ENCODE measurements around the gene IFNA1. TPM values are rescaled to one million over a fixed set of nuclear protein-coding genes. Genes with fewer than 3 reads are reported as not detected.
"Not testable (repeated sequence)": the region's sequence is repeated elsewhere in the genome, so short reads cannot be mapped to it uniquely, and the experiment has no call there.

The IFNA1 gene
- not detected for polyA plus RNA-seq (ENCODE audit: insufficient read length in 3 of 3)

DNA sequence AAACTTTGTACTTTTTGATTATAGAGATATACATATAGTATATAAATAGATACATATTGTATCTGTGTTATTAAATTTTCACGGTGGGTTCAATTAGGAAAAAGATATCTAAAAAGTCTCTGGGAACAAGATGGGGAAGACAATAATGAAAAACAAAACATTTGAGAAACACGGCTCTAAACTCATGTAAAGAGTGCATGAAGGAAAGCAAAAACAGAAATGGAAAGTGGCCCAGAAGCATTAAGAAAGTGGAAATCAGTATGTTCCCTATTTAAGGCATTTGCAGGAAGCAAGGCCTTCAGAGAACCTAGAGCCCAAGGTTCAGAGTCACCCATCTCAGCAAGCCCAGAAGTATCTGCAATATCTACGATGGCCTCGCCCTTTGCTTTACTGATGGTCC lies at the start of gene IFNA1:
Gene IFNA1, plus strand, starts transcription at position 301 of the 400 bp plus-strand sequence. Its CDS starts 69 bp downstream, at position 370.
- DNase-seq (ENCODE audit: low read depth in 3 of 3, low spot score in 2 of 3), result no peak

DNA sequence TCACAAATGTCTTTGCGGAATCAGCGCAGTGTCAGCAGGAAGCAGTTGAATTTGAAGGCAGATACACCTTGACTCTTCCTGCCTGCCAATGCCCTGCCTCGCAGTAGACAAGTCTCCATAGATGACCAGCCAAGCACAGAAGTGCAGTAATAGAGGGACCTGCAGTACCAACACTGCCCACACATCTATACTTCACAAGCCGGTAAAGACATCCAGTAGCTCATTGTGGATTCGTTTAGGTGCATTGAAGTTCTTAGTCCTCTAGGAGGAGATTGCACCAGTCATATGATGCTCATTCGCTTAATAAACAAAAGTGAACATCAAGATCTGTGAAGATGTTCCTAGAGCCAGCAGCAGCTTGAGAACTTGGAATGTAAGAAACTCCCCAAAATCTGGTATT lies 48.0 kb upstream of the IFNA1 start:
- DNase-seq (ENCODE audit: low read depth in 3 of 3, low spot score in 2 of 3), result no peak

DNA sequence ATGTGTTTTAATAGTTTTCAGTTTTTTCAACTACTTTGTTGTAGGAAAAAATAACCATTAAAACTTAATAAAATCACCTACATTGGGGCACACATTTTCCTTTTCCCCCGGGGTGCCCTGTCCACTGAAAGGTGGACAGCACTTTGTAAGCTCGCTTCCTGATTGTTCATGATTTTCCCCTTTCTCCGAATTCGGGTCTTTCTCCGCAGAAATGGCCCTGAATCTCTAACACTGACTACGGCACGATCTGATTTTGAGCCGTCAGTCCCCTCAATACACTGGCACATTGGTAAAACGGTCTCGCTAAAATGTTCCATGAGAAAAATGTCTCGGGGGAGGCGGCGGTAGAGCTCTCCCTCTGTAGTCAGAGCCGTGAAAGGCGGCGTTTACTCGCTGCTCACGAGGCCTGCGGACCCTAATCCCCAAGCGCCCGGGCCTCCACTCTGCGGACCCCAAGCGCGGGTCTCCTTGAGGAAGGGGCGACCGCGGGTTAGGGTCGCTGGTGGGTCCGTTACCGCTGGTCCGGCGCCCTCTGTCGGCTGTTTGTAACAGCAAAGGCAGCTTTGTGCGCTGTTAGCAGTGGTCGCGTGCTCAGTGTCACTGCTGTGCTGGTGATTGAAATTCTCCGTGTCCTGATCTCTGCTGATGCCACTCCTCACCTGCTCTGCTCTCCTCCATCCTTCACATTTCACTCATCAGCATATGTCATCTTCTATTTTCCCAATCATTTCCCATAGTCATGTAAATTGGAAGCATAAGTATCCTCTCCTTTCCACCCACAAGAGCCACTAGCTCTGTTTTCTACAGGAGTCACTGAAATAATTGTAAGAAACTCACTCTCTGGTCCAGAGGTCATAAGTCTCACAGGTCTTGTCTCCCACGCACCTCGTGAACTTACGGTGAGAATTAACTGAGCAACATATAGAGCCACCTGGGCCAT lies 44.2 kb upstream of the IFNA1 start:
- DNase-seq (ENCODE audit: low read depth in 3 of 3, low spot score in 2 of 3), result peak in 1 of 3 donors; percentile 24

DNA sequence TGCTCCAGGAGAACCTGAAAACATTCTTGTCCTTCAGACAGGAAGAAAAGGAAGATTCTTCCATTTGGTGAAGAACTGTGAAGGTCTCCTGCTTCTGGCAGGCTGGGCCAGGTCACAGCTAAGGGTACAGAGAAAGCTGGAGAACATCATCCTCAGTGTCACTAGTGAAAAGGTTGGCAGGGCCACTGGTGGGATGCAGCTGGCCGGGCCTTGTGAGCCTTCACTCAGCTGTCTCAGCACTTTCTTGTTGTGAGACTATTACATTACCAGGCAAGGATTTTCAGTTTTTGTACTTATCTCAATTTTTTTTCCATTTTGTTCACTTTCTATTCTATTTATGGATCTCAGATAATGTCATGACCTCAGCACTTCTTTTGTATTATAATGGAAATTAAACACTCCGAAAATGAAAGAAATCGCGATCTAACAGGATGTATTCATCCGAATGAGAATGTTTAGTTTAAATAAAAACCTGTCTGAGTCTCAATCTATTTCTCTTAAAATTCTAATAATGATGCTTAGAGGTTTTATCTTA lies 41.2 kb upstream of the IFNA1 start:
- no peak for DNase-seq (ENCODE audit: low read depth in 3 of 3, low spot score in 2 of 3)

DNA sequence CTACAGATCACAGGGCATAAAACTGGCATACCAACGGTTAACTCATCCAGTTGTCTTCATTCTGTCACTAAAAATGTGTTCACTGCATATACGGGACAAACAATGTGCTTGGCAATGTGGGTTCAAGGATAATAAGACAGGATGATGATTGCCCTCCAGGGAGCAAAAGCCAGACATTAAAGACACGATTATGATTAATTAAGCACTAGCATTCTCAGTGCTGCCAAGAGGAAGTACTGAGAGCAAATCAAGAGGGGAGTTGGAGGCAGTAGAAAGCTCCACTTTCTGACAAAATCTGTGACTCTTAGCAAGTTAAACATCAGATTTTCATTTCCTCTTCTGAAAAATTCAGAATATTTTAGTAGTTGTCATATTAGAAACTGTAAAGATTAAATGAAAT lies 40.3 kb upstream of the IFNA1 start:
- DNase-seq (ENCODE audit: low read depth in 3 of 3, low spot score in 2 of 3), result no peak

DNA sequence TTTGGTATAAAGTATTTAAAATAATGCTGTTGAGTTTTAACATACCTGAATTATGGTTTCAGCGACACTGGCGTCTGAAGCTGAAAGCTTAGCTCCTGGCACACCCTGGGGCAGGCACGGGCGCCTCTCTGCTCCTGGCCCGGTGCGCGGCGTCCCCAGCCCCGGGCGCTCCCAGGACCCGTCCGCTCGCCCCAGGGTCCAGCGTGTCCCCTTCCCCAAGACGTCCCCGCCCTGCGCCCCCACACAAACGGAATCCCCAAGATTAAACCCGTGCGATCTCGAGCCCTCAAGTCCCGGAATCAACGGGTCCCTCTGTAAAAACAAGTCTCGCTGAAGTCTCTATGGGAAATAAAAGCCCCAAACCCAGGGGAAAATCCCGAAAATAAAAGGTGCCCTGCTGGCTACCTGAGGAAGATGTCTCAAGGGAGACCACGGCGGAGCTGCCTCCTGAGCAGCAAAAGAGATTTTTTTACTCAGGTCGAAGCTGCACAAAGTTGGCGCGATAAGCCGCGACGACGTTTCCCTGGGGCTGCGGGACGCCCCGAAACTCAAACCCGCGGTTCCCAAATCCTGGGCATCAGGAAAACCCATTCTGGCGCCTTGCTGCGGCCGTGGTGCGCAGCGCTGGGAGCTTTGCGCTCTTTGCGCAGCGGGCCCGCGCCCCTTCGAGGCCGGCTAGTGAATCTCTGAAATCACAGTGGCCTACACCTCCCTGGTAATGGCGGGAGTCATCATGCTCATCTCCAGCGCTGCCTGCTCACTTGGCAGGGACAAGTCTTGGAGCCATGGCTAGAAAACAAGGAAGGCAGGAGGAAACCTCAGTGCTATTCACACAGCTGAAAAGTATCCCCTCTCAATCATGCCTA lies 37.6 kb upstream of the IFNA1 start:
- no peak for DNase-seq (ENCODE audit: low read depth in 3 of 3, low spot score in 2 of 3)

DNA sequence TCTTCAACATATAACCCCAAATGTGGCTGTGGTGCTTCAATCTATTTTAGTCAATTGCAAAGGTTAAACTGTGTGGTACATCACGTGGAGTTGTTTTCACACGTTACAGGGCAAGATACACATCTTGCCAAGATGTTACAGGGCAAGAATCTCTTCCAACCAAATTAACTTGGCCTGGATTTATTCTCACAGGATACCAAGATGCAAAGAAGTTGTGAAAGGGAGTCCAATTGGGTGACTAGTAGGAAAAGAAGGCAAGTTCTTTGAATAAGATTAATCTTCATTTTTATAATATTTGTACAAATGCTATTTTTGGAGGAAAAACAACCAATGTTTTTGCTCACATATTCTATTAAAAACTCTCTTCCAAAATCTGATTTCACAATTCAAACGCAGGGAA lies 36.1 kb upstream of the IFNA1 start:
- DNase-seq (ENCODE audit: low read depth in 3 of 3, low spot score in 2 of 3), result no peak

DNA sequence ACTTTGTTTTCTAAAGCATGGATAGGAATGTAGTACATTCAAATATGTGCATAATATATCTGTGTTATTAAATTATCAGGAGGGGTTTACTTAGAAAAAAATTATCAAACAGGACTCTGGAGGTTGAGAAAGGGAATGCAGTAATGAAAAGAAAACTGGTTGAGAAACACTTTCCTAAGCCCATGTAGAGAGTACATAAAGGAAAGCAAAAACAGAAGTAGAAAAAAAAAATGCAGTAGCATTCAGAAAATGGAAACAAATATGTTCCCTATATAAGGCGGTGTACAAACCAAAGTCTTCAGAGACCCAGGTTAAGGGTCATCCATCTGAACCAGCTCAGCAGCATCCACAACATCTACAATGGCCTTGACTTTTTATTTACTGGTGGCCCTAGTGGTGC lies 31.4 kb upstream of the IFNA1 start, which contains the start of gene IFNA8:
Gene IFNA8, plus strand, starts transcription at position 301 of the 400 bp plus-strand sequence. Its CDS starts 60 bp downstream, at position 361.
- no peak for DNase-seq (ENCODE audit: low read depth in 3 of 3, low spot score in 2 of 3)

DNA sequence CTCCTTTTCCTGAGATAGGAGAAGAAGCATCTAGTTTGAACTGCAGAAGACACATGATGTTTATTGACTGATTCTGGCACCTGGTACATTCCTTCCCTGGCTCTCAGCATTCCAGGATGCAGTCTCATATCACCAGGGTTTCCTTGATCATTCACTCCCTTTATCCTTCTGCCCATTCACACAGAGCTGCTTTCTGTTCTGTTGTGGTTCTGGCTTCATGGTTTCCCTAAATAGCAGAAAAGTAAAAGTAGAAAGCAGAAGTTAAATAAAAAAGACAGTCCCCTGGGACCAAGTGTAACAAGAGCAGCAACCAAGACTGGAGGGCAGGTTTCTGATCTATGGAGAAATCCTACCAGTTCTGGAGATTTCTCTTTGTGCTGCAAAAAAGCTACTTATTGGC lies 28.1 kb upstream of the IFNA1 start:
- no peak for DNase-seq (ENCODE audit: low read depth in 3 of 3, low spot score in 2 of 3)

DNA sequence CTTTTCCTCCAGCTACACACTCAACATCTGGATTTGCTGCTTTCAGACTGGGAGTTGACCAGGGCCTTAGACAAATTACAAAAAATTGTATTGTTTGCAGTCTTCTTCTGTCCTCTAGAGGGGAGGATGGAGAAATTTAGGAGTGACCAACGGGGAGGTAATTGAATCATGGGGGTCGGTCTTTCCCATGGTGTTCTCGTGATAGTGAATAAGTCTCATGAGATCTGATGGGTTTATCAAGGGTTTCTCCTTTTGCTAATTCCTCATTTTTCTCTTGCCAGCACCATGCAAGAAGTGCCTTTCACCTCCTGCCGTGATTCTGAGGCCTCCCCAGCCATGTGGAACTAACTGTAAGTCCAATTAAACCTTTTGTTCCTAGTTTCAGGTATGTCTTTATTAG lies 27.1 kb upstream of the IFNA1 start:
- DNase-seq (ENCODE audit: low read depth in 3 of 3, low spot score in 2 of 3), result no peak

DNA sequence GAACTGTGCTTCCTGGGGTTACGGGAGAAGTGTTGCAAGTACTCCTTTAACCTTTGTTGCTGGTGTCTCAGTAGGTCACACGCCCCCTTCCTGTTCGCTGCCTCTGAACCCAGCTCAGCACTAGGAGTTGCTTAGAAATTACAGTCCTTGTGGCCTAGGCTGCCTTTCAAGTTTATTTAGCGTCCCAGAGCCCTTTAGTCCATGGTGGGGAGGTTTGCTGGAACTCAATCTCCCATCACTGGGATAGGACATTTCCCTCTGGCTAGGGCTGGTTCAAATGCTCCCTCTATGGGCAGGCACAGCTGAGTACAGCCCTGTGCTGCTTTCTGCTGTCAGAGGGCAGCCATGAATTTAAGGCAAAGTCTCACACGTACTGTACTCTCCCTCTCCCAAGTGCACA lies 26.6 kb upstream of the IFNA1 start:
- no peak for DNase-seq (ENCODE audit: low read depth in 3 of 3, low spot score in 2 of 3)

DNA sequence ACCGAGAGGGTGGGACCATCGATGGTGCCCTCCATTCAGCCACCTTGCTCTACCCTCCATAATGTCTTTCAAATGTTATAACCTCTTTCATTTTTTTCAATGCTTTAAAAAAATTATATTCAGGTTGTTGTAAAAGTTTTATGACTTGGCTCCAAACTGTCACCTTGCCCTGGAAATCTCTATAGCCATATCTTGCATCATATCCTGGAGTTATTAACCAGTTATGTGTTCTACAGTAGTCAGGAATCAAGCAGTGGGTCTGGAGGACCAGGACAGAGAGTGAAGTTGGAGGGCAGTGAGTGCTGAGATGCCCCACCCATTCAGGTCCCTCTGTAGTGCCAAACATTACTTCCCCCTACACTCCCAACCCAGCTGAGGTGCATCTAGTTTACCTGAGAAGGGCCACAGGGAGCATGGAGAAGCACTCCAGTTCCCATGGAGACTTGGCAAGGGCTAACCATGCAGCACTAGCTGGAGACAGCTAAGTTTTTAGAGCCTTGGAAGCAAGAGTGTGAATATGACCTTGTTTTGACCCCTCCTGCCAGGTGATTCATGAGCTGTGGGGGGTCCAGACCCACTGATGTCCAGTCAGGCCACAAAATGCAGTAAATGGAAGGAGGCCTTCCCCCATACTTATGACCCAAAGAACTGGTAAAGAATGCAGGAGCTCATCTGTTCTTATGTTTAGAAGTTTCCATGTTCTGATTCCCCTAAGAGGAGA lies 25.9 kb upstream of the IFNA1 start:
- DNase-seq (ENCODE audit: low read depth in 3 of 3, low spot score in 2 of 3), result no peak

DNA sequence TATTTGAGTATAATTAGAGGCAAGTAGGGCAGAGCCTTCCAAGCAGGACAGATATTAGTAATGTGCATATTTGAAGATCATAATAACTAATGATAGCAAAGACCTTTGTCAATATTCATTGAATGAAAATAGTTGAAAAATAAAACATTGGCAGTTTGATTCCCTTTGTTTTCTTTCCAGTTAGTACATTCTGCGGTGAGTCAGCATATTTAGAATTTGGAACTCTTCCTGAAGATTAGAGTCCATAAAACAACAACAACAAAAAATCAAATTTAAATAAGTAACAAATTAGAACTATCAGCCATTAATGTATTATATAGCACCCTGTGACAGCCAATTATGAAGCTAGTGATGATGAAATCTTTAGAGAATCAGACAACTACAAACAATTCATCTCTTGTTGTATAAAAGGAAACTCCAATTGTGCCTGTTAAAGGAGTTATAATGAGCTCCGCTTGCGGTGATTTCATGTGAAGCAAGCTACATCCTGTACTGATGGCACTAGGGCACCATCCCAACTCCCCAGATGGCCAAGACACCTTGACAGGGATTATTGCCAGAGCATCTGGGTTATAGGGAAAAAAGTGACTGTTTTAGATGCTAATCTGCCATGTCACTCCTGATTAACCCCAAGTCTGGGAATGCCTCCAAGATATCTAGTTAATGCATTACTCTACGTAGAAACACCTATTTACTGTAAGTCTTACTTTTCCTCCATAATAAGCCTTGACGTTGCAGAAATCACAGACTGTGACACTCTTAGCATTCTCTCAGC lies 24.6 kb upstream of the IFNA1 start:
- DNase-seq (ENCODE audit: low read depth in 3 of 3, low spot score in 2 of 3), result no peak

DNA sequence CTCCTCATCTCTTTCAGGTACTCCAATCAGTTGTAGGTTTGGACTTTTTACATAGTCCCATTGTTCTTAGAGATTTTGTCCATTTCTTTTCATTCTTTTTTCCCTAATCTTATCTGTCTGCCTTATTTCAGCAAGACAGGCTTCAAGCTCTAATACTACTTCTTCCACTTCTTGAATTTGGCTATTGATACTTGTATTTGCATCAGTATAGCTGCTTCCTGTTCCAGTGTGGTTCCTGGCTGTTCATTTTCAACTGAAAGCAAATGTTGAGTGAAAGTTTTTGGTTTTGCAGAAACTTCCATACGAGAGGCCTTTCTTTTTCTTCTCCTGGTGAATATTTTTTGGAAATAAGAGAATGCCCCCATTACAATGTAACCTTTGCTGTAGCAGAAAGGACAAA lies 12.0 kb upstream of the IFNA1 start:
- DNase-seq (ENCODE audit: low read depth in 3 of 3, low spot score in 2 of 3), result no peak

DNA sequence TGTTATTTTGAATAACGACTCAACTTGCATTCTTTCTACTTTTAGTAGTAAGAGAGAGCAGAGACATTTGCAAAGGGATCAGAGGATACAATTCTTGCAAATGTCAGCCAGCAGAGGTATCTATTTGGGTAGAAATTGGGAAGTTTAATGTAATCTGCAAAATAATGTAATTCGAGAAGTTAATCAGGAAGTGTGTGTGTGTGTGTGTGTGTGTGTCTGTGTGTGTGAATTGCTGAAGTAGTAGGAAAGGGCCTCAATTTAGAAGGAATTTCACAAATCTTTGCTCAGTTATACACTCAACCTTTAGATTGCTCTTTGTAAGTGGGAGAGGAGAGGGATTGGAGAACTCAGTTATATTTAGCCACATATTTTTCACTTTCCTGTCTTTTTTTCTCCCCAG lies 11.0 kb upstream of the IFNA1 start:
- no peak for DNase-seq (ENCODE audit: low read depth in 3 of 3, low spot score in 2 of 3)

DNA sequence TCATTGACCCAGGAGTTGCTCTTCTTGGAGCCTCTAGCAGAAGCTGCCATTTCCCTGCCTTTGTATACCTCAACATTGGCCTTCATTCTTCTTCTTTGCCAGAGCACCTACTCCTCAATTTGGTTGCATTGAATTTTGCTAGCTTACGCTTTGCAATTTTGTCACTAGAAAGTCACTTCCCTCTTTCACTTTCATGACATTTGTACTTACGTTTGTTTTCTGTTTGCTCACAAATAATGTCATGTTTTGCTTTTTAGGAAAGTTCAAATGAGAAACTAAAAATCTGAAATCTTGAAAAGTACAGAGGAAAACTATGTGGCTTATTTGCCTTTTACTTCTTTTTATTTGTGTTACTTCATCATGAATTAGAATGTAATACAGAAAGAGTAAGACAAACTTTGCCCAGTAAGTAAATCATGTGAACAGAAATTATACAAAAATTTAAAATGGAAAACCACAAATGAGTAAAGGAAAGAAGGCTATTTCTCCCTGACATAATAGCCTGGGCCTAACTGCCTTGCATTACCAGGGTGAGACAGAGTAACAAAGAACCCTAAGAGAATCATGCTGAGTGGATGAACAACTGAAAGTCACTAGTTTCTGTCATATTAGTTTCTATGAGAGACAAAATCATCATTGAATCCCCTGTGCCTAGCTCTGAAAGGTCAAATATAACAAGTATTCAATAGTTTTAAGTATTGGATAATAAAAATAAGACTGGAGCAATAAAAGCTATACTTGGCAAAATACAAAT lies 7.4 kb upstream of the IFNA1 start:
- DNase-seq (ENCODE audit: low read depth in 3 of 3, low spot score in 2 of 3), result no peak

DNA sequence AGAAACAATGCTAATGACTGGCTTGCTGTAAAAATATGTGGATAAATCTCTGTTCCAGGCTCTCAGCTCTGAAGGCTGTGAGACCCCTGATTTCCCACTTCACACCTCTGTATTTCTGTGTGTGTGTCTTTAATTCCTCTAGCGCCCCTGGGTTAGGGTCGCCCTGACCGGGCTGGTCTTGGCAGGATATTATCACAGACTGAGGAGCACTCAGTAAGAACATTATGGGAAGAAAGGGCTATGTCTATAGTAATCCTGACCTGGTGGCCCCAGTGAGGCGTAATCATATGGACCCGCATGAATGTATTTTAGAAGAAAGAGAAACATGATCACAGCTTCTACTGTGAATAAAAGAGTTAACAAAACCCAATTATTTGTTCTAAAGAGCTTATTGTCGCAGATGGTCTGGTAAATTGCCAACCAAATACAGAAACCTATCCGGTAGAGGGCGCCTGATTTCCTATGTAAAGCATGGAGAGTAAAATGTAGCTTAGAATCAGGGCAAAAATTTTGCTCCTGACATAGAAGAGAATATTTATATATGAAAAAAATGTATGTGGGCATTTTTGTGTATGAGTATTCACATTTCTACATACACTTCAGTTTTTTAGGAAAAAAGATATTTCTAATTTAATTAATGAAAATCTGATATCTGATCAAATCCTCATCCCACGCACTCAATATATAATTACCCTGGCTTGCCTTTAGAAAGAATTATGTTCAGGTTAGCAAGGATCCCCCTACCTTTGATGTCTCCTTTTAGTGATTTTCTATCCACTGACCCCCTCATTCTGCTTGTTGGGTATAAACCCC lies 5.8 kb upstream of the IFNA1 start:
- DNase-seq (ENCODE audit: low read depth in 3 of 3, low spot score in 2 of 3), result no peak

DNA sequence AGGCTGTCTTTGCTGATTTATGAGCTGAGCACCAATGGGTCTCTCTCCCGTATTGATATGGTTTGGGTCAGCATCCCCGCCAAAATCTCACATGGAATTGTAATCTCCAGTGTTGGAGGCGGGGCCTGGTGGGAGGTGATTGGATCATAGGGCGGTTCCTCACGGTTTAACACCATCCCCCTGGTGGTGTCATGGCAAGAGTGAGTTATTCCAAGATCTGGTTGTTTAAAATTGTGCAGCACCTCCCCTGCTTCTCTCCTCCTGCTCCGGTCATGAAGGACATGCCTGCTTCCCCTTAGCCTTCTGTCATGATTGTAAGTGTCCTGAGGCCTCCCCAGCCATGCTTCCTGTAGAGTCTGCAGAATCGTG lies 5.2 kb upstream of the IFNA1 start:
- not testable (repeated sequence) for DNase-seq (ENCODE audit: low read depth in 3 of 3, low spot score in 2 of 3)

All from right renal cortex interstitium (tissue), 3 donors.